HepG2 (cell line): Measurements from ENCODE around the gene PPM1M. TPM values are rescaled to one million over a fixed set of nuclear protein-coding genes. Genes with fewer than 3 reads are reported as not detected.

Source experiments
- BATF2 ChIP-seq: sonication (generic); formaldehyde crosslinking; IDR thresholded peaks from 2 replicates; pipeline ENCODE4 v1.8.0; 2022; ENCODE audit warnings: mild to moderate bottlenecking, missing genetic modification reagents, moderate library complexity
- BRCA1 ChIP-seq: sonication (generic); formaldehyde crosslinking; IDR thresholded peaks from 2 replicates; pipeline ENCODE4 v1.4.0; 2020; ENCODE audit warnings: missing genetic modification reagents
- SOX6 ChIP-seq, 2 experiments: fragments of 450-650 bp in 1 of 2; sonication (generic) in 1 of 2; formaldehyde crosslinking in 1 of 2; IDR thresholded peaks; 2 replicates each; pipeline versions ENCODE4 v1.4.0 to v1.6.1; 2017 to 2020; ENCODE audit warnings: antibody characterized with exemption in 1 of 2, mild to moderate bottlenecking in 1 of 2, missing genetic modification reagents in 1 of 2
- STAT5B ChIP-seq: sonication (generic); formaldehyde crosslinking; IDR thresholded peaks from 2 replicates; pipeline ENCODE4 v1.4.0; 2020; ENCODE audit warnings: missing genetic modification reagents
- SUZ12 ChIP-seq: fragments of 150-350 bp; IDR thresholded peaks from 2 replicates; pipeline ENCODE4 v1.6.1; 2014; ENCODE audit warnings: low read depth, low read length
- ZBTB34 ChIP-seq: sonication (generic); formaldehyde crosslinking; IDR thresholded peaks from 2 replicates; pipeline ENCODE4 v1.8.0; 2022; ENCODE audit warnings: mild to moderate bottlenecking, missing genetic modification reagents
- ZBTB40 ChIP-seq, 2 experiments: fragments of 450-650 bp in 1 of 2; sonication (generic) in 1 of 2; formaldehyde crosslinking in 1 of 2; IDR thresholded peaks; 2 replicates each; pipeline versions ENCODE4 v1.6.1 to v1.8.0; 2016 to 2022; ENCODE audit warnings: antibody characterized with exemption in 1 of 2, mild to moderate bottlenecking in 1 of 2, missing genetic modification reagents in 1 of 2
- ZFP37 ChIP-seq: sonication (generic); formaldehyde crosslinking; IDR thresholded peaks from 2 replicates; pipeline ENCODE4 v1.4.0; 2020; ENCODE audit warnings: missing genetic modification reagents, borderline replicate concordance
- ZMYM4 ChIP-seq: sonication (generic); formaldehyde crosslinking; IDR thresholded peaks from 2 replicates; pipeline ENCODE4 v1.8.1; 2023; ENCODE audit warnings: mild to moderate bottlenecking, missing genetic modification reagents
- ZNF138 ChIP-seq: sonication (generic); formaldehyde crosslinking; IDR thresholded peaks from 2 replicates; pipeline ENCODE4 v1.5.0; 2020; ENCODE audit warnings: mild to moderate bottlenecking, low read depth, missing genetic modification reagents
- ZNF333 ChIP-seq: sonication (generic); formaldehyde crosslinking; IDR thresholded peaks from 2 replicates; pipeline ENCODE4 v1.4.0; 2020; ENCODE audit warnings: mild to moderate bottlenecking, missing genetic modification reagents, borderline replicate concordance
- ZNF687 ChIP-seq: sonication (generic); formaldehyde crosslinking; IDR thresholded peaks from 2 replicates; pipeline ENCODE4 v1.5.1; 2020; ENCODE audit warnings: mild to moderate bottlenecking, missing genetic modification reagents, moderate library complexity
- polyA plus RNA-seq, 8 experiments: library from polyadenylated mRNA; depleted of rRNA in 3 of 8; stranded (reverse) in 7 of 8; unstranded in 1 of 8; fragments of >200 nt; fragmentation: Illumina TruSeq in 4 of 8; extraction: Trizol in 4 of 8; gene quantifications; 2 replicates each; pipeline versions ENCODE4 v1.2.1 to v1.2.3, GENCODE V29; 2011 to 2016; ENCODE audit warnings: low read depth in 4 of 8, missing spikeins in 1 of 8, mixed read lengths in 1 of 8; ENCODE audit not compliant: insufficient read depth in 1 of 8
- total RNA-seq, 5 experiments: library from RNA; depleted of rRNA; stranded (reverse); fragments of >200 nt; fragmentation: Illumina TruSeq; extraction: Trizol; gene quantifications; 2 replicates each; pipeline ENCODE4 v1.2.3, GENCODE V29; 2016; ENCODE audit warnings: low read depth in 1 of 5

PPM1M gene
- total and polyA plus RNA-seq, 2 of the 13 experiments (the other 11 are each of a cell fraction or from before 2014, with no cell fraction given): 2.5 to 5.9 TPM

GRCh38 chr3:52278510-52279069 is 33.0 kb downstream of the PPM1M start, which contains the start of gene WDR82 (continued):
- TF ChIP-seq ZNF687 (CRISPR knock-in tag): peak; percentile 71
- TF ChIP-seq STAT5B (CRISPR knock-in tag): 0 out of 2 replicates have a peak, but pooled peaks have one; percentile 14
- TF ChIP-seq SUZ12: peak; percentile 32; the same call in 1 of the 2 replicates
- TF ChIP-seq ZFP37 (CRISPR knock-in tag): 0 out of 2 replicates have a peak, but pooled peaks have one; percentile 54
- peak; percentile 30; the same call in 1 of the 2 replicates for TF ChIP-seq ZMYM4 (CRISPR knock-in tag)
- no peak for TF ChIP-seq ZBTB40 (IDR thresholded peaks at IDR 0.05)
- TF ChIP-seq ZBTB40 (CRISPR knock-in tag; IDR thresholded peaks at IDR 0.05): 0 out of 2 replicates have a peak, but pooled peaks have one; percentile 30
- peak; percentile 74; the same call in 1 of the 2 replicates for TF ChIP-seq ZNF138 (CRISPR knock-in tag)
- peak; percentile 78; the same call in 1 of the 2 replicates for TF ChIP-seq BRCA1 (CRISPR knock-in tag)
- TF ChIP-seq BATF2: peak; percentile 40; the same call in 1 of the 2 replicates
- no peak for TF ChIP-seq SOX6 (IDR thresholded peaks at IDR 0.05)
- peak; percentile 51; the same call in 1 of the 2 replicates for TF ChIP-seq SOX6 (CRISPR knock-in tag; IDR thresholded peaks at IDR 0.05)
- TF ChIP-seq ZBTB34 (CRISPR knock-in tag): 0 out of 2 replicates have a peak, but pooled peaks have one; percentile 13
- TF ChIP-seq ZNF333 (CRISPR knock-in tag): peak; percentile 57; the same call in 1 of the 2 replicates
